Uterus (tissue), 4 donors: ENCODE measurements around the gene A1BG. TPM values are rescaled to one million over a fixed set of nuclear protein-coding genes. Genes with fewer than 3 reads are reported as not detected.

ENCODE experiments used
- DNase-seq, 2 donors: peaks; one replicate each; pipeline ENCODE4 v3.0.0-alpha.2; 2019 to 2020
- H3K27ac ChIP-seq, 2 donors: fragments of 200-600 bp; sonication (generic); 1 replicate in 1 of 2; 2 replicates in 1 of 2; pipeline ENCODE4 v1.5.1; 2016 to 2018
- H3K27me3 ChIP-seq, 2 donors: fragments of 200-600 bp; sonication (generic); one replicate each; pipeline ENCODE4 v1.5.1; 2018 to 2019; ENCODE audit warnings: control low read depth in 1 of 2
- H3K36me3 ChIP-seq, 2 donors: fragments of 200-600 bp; sonication (generic); one replicate each; pipeline ENCODE4 v1.5.1; 2019; ENCODE audit warnings: control low read depth in 1 of 2
- H3K4me1 ChIP-seq, 2 donors: fragments of 200-600 bp; sonication (generic); one replicate each; pipeline ENCODE4 v1.5.1; 2018 to 2019; ENCODE audit warnings: control low read depth in 1 of 2
- H3K4me3 ChIP-seq, 2 donors: fragments of 200-600 bp; sonication (generic); 1 replicate in 1 of 2; 2 replicates in 1 of 2; pipeline ENCODE4 v1.5.1; 2018 to 2019; ENCODE audit warnings: mild to moderate bottlenecking in 1 of 2
- H3K9me3 ChIP-seq, 2 donors: fragments of 200-600 bp; sonication (generic); one replicate each; pipeline ENCODE4 v1.5.1; 2019; ENCODE audit warnings: control low read depth in 1 of 2
- POLR2A ChIP-seq, 2 donors: fragments of 450-650 bp; IDR thresholded peaks; one replicate each; pipeline ENCODE4 v1.6.1; 2016; ENCODE audit warnings: antibody characterized with exemption in 2 of 2, mild to moderate bottlenecking in 1 of 2, moderate library complexity in 1 of 2
- intact Hi-C: fragments of 100-400 bp; cut with DNase I; formaldehyde crosslinking; loops from one replicate; pipeline ENCODE4 v1.15.1; 2023; ENCODE audit warnings: low total_unique reads
- microRNA-seq: library from miRNA; unstranded; fragments of <30 nt; microRNA quantifications from one replicate; pipeline ENCODE4, GENCODE V29; 2016; ENCODE audit warnings: borderline microRNAs expressed, borderline replicate concordance
- small RNA-seq: library from RNA; depleted of rRNA; stranded (forward); fragments of <200 nt; gene quantifications from one replicate; pipeline ENCODE3, GENCODE V24; 2016
- total RNA-seq, 4 donors: library from RNA; depleted of rRNA in 3 of 4; stranded (reverse); fragments of >200 nt in 3 of 4; gene quantifications; one replicate each; pipeline versions ENCODE4 v1.1.0 to v1.2.4, GENCODE V29; 2014 to 2023
- TF ChIP-seq, protein P1 (sequence below), 4 experiments: fragments of 200-600 bp in 2 of 4; fragments of 450-650 bp in 2 of 4; sonication (generic) in 2 of 4; IDR thresholded peaks; one replicate each; pipeline ENCODE4 v1.5.1; 2016 to 2019; ENCODE audit warnings: antibody characterized with exemption in 4 of 4, mild to moderate bottlenecking in 2 of 4, moderate library complexity in 1 of 4
- donor health status: DM: yes; HTN: yes; CAD: no.

Gene A1BG
- total RNA-seq, 4 donors from 2014 or later = 2.8 to 108 (median 12.9) TPM

DNA sequence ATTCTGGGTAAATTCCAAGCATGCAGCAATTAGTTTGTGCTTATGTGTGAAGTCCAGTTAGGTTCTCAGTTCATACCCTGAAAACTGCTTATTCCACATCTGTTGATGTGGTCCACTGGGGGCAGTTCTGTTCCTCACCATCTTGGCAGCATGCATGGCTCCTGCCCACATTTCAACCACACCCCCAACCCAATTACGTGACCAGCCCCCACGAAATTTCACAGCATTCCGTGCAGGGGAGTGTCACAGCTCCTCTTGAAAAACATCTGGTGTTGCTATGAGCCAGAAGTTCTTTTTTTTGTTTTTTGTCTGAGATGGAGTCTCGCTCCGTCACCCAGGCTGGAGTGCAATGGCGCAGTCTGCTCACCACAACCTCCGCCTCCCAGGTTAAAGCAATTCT lies 57.2 kb downstream of the A1BG start:
- H3K36me3 ChIP-seq = no peaks in the 10 kb centered on the region
- peaks cover 0 to 3% of the 10 kb centered on the region in 2 donors for H3K9me3 ChIP-seq
- DNase-seq = no peak
- H3K27me3 ChIP-seq = no peaks in the 10 kb centered on the region
- H3K4me1 ChIP-seq = no peaks in the 10 kb centered on the region
- H3K4me3 ChIP-seq = no peak overlapping the region
- H3K27ac ChIP-seq = no peak overlapping the region
- intact Hi-C loops = no loop called here
- TF ChIP-seq, protein P1, sequence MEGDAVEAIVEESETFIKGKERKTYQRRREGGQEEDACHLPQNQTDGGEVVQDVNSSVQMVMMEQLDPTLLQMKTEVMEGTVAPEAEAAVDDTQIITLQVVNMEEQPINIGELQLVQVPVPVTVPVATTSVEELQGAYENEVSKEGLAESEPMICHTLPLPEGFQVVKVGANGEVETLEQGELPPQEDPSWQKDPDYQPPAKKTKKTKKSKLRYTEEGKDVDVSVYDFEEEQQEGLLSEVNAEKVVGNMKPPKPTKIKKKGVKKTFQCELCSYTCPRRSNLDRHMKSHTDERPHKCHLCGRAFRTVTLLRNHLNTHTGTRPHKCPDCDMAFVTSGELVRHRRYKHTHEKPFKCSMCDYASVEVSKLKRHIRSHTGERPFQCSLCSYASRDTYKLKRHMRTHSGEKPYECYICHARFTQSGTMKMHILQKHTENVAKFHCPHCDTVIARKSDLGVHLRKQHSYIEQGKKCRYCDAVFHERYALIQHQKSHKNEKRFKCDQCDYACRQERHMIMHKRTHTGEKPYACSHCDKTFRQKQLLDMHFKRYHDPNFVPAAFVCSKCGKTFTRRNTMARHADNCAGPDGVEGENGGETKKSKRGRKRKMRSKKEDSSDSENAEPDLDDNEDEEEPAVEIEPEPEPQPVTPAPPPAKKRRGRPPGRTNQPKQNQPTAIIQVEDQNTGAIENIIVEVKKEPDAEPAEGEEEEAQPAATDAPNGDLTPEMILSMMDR (IDR thresholded peaks at IDR 0.05) = no peak
- TF ChIP-seq POLR2A (IDR thresholded peaks at IDR 0.05) = no peak

Small RNA genes lying within 50 kb of the gene (microRNA-seq; reads per million reads assigned to microRNA genes)
- gene MIR4754 (not detected), gene MIR6806 (not detected)

Small RNA genes lying within 50 kb of the gene (small RNA-seq; reads per million reads assigned to genes)
- gene MIR4754 = not detected
- gene MIR6806 = not detected
- gene RNA5SP473 = not detected

Other genes starting within 250 kb of the A1BG start
- 10 to 100 TPM in 3 of 4 donors, 1 to 10 TPM in 1; 2.6 to 29.7 (median 13.3) TPM for gene ZNF329, start 202.7 kb downstream of the A1BG start, total RNA-seq
- gene ZNF274, start 170.4 kb downstream of the A1BG start, total RNA-seq = 10 to 100 TPM; 10.8 to 34.3 (median 29.7) TPM
- gene ZNF544, start 124.6 kb downstream of the A1BG start, total RNA-seq = 10 to 100 TPM in 3 of 4 donors, 1 to 10 TPM in 1; 2.6 to 67.0 (median 43.7) TPM
- 10 to 100 TPM in 1 of 4 donors, 1 to 10 TPM in 3; 1.8 to 10.8 (median 8.2) TPM for gene ZNF8, start 74.5 kb downstream of the A1BG start, total RNA-seq
- gene ERVK3-1, start 48.1 kb downstream of the A1BG start, total RNA-seq = 10 to 100 TPM; 27.1 to 62.1 (median 39.2) TPM
- gene ZSCAN22, start 26.5 kb downstream of the A1BG start, total RNA-seq = 1 to 10 TPM; 3.9 to 5.1 (median 4.6) TPM
- 1 to 10 TPM in 3 of 4 donors, not detected in 1; 3.4 to 7.2 (median 6.8) TPM for gene ZNF497, start 9.3 kb upstream of the A1BG start, total RNA-seq
- gene ZNF837, start 27.5 kb upstream of the A1BG start, total RNA-seq = 1 to 10 TPM in 3 of 4 donors, not detected in 1; 1.6 to 4.6 (median 2.8) TPM
- gene RPS5, start 33.8 kb upstream of the A1BG start, total RNA-seq = 1,000 to 10,000 TPM; 1,103 to 4,958 (median 2,770) TPM
- not detected for gene RNF225, start 42.2 kb upstream of the A1BG start, total RNA-seq
- gene ZNF584, start 55.2 kb upstream of the A1BG start, total RNA-seq = 10 to 100 TPM in 2 of 4 donors, 1 to 10 TPM in 2; 1.5 to 26.6 (median 16.4) TPM
- gene ZNF132, start 86.7 kb upstream of the A1BG start, total RNA-seq = 10 to 100 TPM in 1 of 4 donors, 1 to 10 TPM in 3; 4.4 to 19.8 (median 7.6) TPM
- 10 to 100 TPM in 1 of 4 donors, 1 to 10 TPM in 3; 1.2 to 17.5 (median 7.3) TPM for gene ZNF324B, start 98.1 kb upstream of the A1BG start, total RNA-seq
- gene ZNF324, start 113.6 kb upstream of the A1BG start, total RNA-seq = 10 to 100 TPM in 3 of 4 donors, 1 to 10 TPM in 1; 2.9 to 75.1 (median 27.1) TPM
- 10 to 100 TPM in 3 of 4 donors, 1 to 10 TPM in 1; 1.8 to 18.7 (median 11.4) TPM for gene ZNF446, start 122.9 kb upstream of the A1BG start, total RNA-seq
- gene SLC27A5, start 158.5 kb upstream of the A1BG start, total RNA-seq = 10 to 100 TPM in 1 of 4 donors, 1 to 10 TPM in 3; 1.8 to 10.2 (median 6.7) TPM
- 10 to 100 TPM in 1 of 4 donors, 1 to 10 TPM in 2, under 1 TPM in 1; 0.88 to 17.8 (median 3.8) TPM for gene ZBTB45, start 166.3 kb upstream of the A1BG start, total RNA-seq
- 100 to 1,000 TPM; 192 to 322 (median 280) TPM for gene TRIM28, start 190.6 kb upstream of the A1BG start, total RNA-seq
- gene CHMP2A, start 201.6 kb upstream of the A1BG start, total RNA-seq = 10 to 100 TPM; 30.9 to 77.8 (median 56.0) TPM
- gene UBE2M, start 205.1 kb upstream of the A1BG start, total RNA-seq = 10 to 100 TPM in 3 of 4 donors, 1 to 10 TPM in 1; 6.1 to 63.7 (median 24.9) TPM
- gene MZF1, start 219.8 kb upstream of the A1BG start, total RNA-seq = 10 to 100 TPM; 26.5 to 41.5 (median 30.0) TPM